SU-DHL-6 (cell line): Measurements from ENCODE around the gene ARID3C.

Experiments used
- EZH2phosphoT487 ChIP-seq: fragments of 200-600 bp; sonication (generic), shearing (Covaris generic); conservative IDR thresholded peaks from 2 replicates; pipeline ENCODE4 v1.6.1; 2018; ENCODE audit warnings: mild to moderate bottlenecking, antibody characterized with exemption, low read length, moderate library complexity, mixed read lengths
- TF ChIP-seq, protein P1 (sequence below): fragments of 200-600 bp; sonication (generic); IDR thresholded peaks from one replicate; pipeline ENCODE4 v1.5.1; 2017; ENCODE audit warnings: antibody characterized with exemption, mild to moderate bottlenecking, low read length, moderate library complexity; ENCODE audit not compliant: insufficient read depth, poor library complexity, severe bottlenecking

DNA sequence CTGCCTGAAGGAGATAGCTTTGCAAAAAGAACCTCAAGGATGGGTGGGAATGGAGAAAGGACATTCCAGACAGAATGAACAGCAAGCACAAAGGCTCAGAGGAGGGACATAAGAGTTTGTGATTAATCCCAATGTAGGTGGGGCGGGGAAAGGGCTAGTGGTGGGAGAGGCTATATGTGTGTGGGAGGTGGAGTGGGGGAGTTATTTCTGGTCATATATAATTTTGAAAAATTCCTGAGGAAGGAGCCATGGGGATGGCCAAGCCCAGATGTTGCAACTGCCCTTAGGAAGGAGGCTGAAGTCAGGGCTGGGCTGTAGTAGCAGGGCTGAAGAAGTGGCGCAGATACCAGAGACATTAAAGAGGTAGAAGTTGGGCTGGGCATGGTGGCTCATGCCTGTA is 47.0 kb upstream of the ARID3C start:
- TF ChIP-seq, protein P1, sequence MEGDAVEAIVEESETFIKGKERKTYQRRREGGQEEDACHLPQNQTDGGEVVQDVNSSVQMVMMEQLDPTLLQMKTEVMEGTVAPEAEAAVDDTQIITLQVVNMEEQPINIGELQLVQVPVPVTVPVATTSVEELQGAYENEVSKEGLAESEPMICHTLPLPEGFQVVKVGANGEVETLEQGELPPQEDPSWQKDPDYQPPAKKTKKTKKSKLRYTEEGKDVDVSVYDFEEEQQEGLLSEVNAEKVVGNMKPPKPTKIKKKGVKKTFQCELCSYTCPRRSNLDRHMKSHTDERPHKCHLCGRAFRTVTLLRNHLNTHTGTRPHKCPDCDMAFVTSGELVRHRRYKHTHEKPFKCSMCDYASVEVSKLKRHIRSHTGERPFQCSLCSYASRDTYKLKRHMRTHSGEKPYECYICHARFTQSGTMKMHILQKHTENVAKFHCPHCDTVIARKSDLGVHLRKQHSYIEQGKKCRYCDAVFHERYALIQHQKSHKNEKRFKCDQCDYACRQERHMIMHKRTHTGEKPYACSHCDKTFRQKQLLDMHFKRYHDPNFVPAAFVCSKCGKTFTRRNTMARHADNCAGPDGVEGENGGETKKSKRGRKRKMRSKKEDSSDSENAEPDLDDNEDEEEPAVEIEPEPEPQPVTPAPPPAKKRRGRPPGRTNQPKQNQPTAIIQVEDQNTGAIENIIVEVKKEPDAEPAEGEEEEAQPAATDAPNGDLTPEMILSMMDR: no peak
- no peak for TF ChIP-seq EZH2phosphoT487
